GM21786 (cell line): ENCODE data around the gene VEGFB.

Source experiments
- ATAC-seq: cut with Tn5 transposase; IDR thresholded peaks from one replicate; pipeline ENCODE4 v1.9.1; 2021; ENCODE audit not compliant: unreplicated experiment

Gene VEGFB

GRCh38 chr11:64210301-64211020 is 23.9 kb upstream of the VEGFB start:
- ATAC-seq = no peak

GRCh38 chr11:64211181-64211872 is 23.1 kb upstream of the VEGFB start:
- ATAC-seq = no peak

GRCh38 chr11:64216879-64217278 is 17.5 kb upstream of the VEGFB start:
- ATAC-seq = no peak

GRCh38 chr11:64218628-64219353 is 15.6 kb upstream of the VEGFB start:
- no peak for ATAC-seq

GRCh38 chr11:64219354-64219684 is 15.1 kb upstream of the VEGFB start:
- ATAC-seq = no peak

GRCh38 chr11:64219755-64220154 is 14.6 kb upstream of the VEGFB start:
- no peak for ATAC-seq

GRCh38 chr11:64220271-64220670 is 14.1 kb upstream of the VEGFB start:
- ATAC-seq = no peak

- no peak for ATAC-seq
Measured at GRCh38 chr11:64220798-64221197, 13.6 kb upstream of the VEGFB start.

- ATAC-seq = no peak
Measured at GRCh38 chr11:64222651-64223000, 11.8 kb upstream of the VEGFB start.

- no peak for ATAC-seq
Measured at GRCh38 chr11:64223001-64223651, 11.3 kb upstream of the VEGFB start.

GRCh38 chr11:64224151-64224890 is 10.1 kb upstream of the VEGFB start:
- ATAC-seq = no peak

- ATAC-seq = no peak
Measured at GRCh38 chr11:64224891-64225607, 9.3 kb upstream of the VEGFB start.

- peak; percentile 41 for ATAC-seq
Measured at GRCh38 chr11:64225608-64226506, 8.5 kb upstream of the VEGFB start, which contains the start of the genes NUDT22 and TRPT1. NUDT22 (plus strand) TSS chr11:64226274; CDS start chr11:64226653, 379 bp downstream. TRPT1 (minus strand) TSS chr11:64226186; CDS start chr11:64225860, 326 bp downstream.

GRCh38 chr11:64226507-64227051 is 7.8 kb upstream of the VEGFB start:
- peak; percentile 33 for ATAC-seq

- no peak for ATAC-seq
Measured at GRCh38 chr11:64227405-64227956, 6.9 kb upstream of the VEGFB start.

- ATAC-seq = no peak
Measured at GRCh38 chr11:64229090-64229743, 5.2 kb upstream of the VEGFB start.

GRCh38 chr11:64229744-64230170 is 4.6 kb upstream of the VEGFB start:
- no peak for ATAC-seq
